ENCODE results near the gene NMNAT2. TPM values are rescaled to one million over a fixed set of nuclear protein-coding genes. Genes with fewer than 3 reads are reported as not detected.

NMNAT2 gene
- total and polyA plus RNA-seq, 10 of the 15 experiments (the other 5 are each of a cell fraction or from before 2014, with no cell fraction given): 0.02 to 2.0 (median 0.60) TPM

DNA sequence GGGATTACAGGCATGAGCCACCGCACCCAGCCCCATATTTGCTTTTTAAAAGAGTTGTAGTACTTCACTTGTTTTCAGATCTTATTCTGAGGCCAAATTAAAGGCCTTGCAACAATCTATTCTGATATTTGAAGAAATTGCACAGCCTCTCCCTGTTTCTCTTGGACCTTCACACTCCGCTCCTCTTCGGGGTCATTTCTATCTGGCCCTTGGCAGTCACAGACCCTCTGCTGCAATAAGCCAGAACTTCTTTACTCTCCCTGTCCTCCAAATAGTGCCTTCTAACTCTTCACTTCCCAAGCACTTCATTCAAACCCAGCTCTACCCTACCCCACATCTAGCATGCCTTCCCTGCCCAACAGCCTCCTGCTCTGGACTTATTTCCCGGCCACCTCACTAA is 121.4 kb downstream of the NMNAT2 start:
- Histone ChIP-seq H3K36me3 (ENCODE audit: control insufficient read depth in 2 of 2, insufficient read depth in 2 of 2, low read length in 1 of 2) (no peaks in the 10 kb centered on the region), H3K9ac (ENCODE audit: control insufficient read depth, insufficient read depth, low read length) (no peak overlapping the region), H3K4me3 (no peak overlapping the region), H3K27me3 (replicated peaks in 1 of 2; ENCODE audit: control insufficient read depth in 2 of 2, insufficient read depth in 2 of 2, low read length in 1 of 2) (peaks cover 0 to 2% of the 10 kb centered on the region in 2 experiments; a peak in 1 of 4 replicates), H3K4me2 (ENCODE audit: control insufficient read depth, insufficient read depth) (no peak overlapping the region), H3K4me1 (ENCODE audit: control insufficient read depth, insufficient read depth, low read length) (no peaks in the 10 kb centered on the region), H3K79me2 (ENCODE audit: control insufficient read depth, insufficient read depth, low read length) (no peaks in the 10 kb centered on the region), H3K9me3 (replicated peaks; ENCODE audit: control insufficient read depth, insufficient read depth, low read length) (no peaks in the 10 kb centered on the region), H2AFZ (ENCODE audit: control insufficient read depth, low read depth, low read length) (no peak overlapping the region), H4K20me1 (ENCODE audit: control insufficient read depth, insufficient read depth) (no peaks in the 10 kb centered on the region), H3K27ac (ENCODE audit: control insufficient read depth, insufficient read depth) (no peak overlapping the region)
- ChIA-PET CTCF (interaction anchor here (1.2 to 1.3 kb wide), 2 partner anchors 10 to 14 kb away, joined by 6 read pairs; no protein-coding TSS in a partner anchor), RAD21 (ENCODE audit: unreplicated experiment) (no interaction called here), SMC1A (ENCODE audit: uncharacterized antibody, unreplicated experiment) (interaction anchor here (0.6 to 1.0 kb wide), 3 partner anchors 19 to 164 kb away, joined by 3 to 4 read pairs (median 3); no protein-coding TSS in a partner anchor), POLR2A (no interaction called here)
- FAIRE-seq: no peak
- no peak for ATAC-seq
- no peak for DNase-seq (ENCODE audit: low read depth, low spot score)
- no TSS peak for BruUV-seq (replicated peaks)
- TF ChIP-seq NR2F1 (conservative IDR thresholded peaks at IDR 0.05): no peak
- no peak for TF ChIP-seq LARP7 (IDR thresholded peaks at IDR 0.05)
- no peak for TF ChIP-seq EZH2 (IDR thresholded peaks at IDR 0.05; ENCODE audit: borderline replicate concordance, control insufficient read depth, low read depth, low read length)
- no peak for TF ChIP-seq RELA (IDR thresholded peaks at IDR 0.05; ENCODE audit: borderline replicate concordance, partially characterized antibody)
- TF ChIP-seq MEF2A (IDR thresholded peaks at IDR 0.05; ENCODE audit: insufficient read depth, low read depth, low read length): no peak
- TF ChIP-seq HDAC6 (IDR thresholded peaks at IDR 0.05; ENCODE audit: unreplicated experiment): no peak
- TF ChIP-seq, protein P1, sequence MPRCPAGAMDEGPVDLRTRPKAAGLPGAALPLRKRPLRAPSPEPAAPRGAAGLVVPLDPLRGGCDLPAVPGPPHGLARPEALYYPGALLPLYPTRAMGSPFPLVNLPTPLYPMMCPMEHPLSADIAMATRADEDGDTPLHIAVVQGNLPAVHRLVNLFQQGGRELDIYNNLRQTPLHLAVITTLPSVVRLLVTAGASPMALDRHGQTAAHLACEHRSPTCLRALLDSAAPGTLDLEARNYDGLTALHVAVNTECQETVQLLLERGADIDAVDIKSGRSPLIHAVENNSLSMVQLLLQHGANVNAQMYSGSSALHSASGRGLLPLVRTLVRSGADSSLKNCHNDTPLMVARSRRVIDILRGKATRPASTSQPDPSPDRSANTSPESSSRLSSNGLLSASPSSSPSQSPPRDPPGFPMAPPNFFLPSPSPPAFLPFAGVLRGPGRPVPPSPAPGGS (IDR thresholded peaks at IDR 0.05; ENCODE audit: borderline replicate concordance, insufficient read depth, low read depth, low read length, poor library complexity, severe bottlenecking): no peak
- TF ChIP-seq IRF4 (IDR thresholded peaks at IDR 0.05; ENCODE audit: low read depth, low read length): no peak
- TF ChIP-seq, protein P2, sequence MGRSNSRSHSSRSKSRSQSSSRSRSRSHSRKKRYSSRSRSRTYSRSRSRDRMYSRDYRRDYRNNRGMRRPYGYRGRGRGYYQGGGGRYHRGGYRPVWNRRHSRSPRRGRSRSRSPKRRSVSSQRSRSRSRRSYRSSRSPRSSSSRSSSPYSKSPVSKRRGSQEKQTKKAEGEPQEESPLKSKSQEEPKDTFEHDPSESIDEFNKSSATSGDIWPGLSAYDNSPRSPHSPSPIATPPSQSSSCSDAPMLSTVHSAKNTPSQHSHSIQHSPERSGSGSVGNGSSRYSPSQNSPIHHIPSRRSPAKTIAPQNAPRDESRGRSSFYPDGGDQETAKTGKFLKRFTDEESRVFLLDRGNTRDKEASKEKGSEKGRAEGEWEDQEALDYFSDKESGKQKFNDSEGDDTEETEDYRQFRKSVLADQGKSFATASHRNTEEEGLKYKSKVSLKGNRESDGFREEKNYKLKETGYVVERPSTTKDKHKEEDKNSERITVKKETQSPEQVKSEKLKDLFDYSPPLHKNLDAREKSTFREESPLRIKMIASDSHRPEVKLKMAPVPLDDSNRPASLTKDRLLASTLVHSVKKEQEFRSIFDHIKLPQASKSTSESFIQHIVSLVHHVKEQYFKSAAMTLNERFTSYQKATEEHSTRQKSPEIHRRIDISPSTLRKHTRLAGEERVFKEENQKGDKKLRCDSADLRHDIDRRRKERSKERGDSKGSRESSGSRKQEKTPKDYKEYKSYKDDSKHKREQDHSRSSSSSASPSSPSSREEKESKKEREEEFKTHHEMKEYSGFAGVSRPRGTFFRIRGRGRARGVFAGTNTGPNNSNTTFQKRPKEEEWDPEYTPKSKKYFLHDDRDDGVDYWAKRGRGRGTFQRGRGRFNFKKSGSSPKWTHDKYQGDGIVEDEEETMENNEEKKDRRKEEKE (IDR thresholded peaks at IDR 0.05): no peak
- TF ChIP-seq ZZZ3 (IDR thresholded peaks at IDR 0.05; ENCODE audit: control insufficient read depth, insufficient read length, low read depth): no peak
- intact Hi-C loops (cut with micrococcal nuclease; ENCODE audit: unreplicated experiment) (no loop called here), in situ Hi-C loops (cut with MboI) (no loop called here)
- 78% methylated on average over 4 of the region's 4 CpGs for WGBS (ENCODE audit: insufficient coverage, insufficient replicate concordance, low lambda C conversion rate, missing lambda C conversion rate)

Data from GM12878 (cell line).